Activated CD4-positive, alpha-beta T cell treated with anti-CD3 and anti-CD28 coated beads for 4 hours (primary cell): ENCODE data around the gene PRKAB2.
A peak's percentile ranks its signal among the peaks of the same experiment; 100 is the strongest.
"Not testable (repeated sequence)": the region's sequence is repeated elsewhere in the genome, so short reads cannot be mapped to it uniquely, and the experiment has no call there.

Experiments
- DNase-seq, 2 donors: peaks; one replicate each; pipeline ENCODE4 v3.0.0-alpha.2; 2020

PRKAB2 gene

GRCh38 chr1:147172168-147173016, at the start of gene PRKAB2:
TSS of gene PRKAB2 (minus strand) at chr1:147172470. CDS start at chr1:147172144, 326 bp downstream.
- DNase-seq: peak; percentile 85 to 86

DNA sequence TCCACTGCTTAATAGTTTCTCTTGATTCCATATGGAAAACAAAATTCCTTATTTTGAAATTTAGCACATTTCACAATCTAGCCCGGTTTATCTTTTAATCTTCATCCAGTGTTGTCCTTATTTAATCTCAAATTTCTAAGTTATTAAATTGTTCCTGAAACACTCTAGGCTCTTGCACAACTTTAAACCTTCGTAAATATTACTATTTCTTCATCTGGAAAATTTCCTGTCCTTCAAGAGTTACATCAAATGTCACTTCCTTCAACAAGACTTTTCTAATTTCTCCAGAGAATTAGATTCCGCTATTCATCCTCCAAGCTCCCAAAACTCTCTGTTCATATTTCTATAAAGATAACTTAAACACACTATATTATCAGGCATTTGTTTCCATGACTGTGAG, 46.3 kb upstream of the PRKAB2 start:
- no peak for DNase-seq

- DNase-seq: no peak
These were observed 44.9 kb upstream of the PRKAB2 start for GRCh38 chr1:147217141-147217540.

DNA sequence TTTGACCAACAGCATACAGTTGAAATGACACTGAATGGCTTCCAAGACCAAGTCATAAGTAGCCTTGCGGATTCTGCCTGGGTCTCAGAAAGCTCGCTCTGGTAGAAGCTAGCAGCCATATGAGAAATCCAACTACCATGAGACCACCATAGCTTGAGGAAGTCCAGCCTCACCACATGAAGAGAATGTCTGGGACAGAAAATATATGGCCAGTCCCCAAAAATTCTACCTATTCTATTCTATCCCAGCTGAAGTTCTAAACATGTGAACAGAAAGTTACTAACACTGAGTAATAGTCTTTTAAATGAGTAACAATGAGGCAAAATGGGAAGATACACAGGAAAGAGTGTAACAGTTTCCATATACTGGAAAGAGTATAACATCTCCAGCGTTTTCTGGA, 43.9 kb upstream of the PRKAB2 start:
- DNase-seq: no peak

GRCh38 chr1:147215540-147215916, 43.3 kb upstream of the PRKAB2 start:
- no peak for DNase-seq

DNA sequence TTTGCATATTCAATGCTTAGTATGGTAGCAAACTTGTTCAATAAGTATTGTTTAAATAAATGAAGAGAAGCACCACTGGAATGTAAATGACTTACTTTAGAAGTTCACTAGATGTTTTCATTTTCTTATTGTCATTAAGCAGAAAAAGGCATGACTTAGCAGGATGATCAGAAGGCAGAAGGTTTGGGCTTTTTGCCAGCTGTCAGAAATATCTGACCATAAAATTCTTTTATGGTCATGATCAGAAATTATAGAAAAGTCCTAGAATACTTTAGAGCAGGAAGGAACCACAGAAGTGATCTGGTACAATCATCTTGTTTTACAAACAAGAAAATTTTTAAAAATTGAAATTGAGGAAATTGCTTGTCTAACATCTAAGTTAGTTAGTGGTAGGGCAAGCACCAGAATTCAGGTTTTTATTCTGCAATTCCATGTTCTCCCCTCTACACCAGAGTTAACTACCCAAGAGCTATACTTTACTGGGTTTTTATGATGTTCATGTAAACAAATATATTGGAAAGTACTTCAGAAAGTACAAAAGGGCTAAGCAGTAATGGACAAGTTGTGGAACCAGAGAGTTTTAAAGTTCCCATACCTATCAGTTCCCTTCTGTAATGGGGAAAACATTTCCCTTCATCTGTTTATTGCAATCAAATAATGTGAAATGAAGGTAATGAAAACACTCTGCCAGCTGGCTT, 42.7 kb upstream of the PRKAB2 start:
- no peak for DNase-seq

GRCh38 chr1:147214325-147214724, 42.1 kb upstream of the PRKAB2 start:
- no peak for DNase-seq

DNA sequence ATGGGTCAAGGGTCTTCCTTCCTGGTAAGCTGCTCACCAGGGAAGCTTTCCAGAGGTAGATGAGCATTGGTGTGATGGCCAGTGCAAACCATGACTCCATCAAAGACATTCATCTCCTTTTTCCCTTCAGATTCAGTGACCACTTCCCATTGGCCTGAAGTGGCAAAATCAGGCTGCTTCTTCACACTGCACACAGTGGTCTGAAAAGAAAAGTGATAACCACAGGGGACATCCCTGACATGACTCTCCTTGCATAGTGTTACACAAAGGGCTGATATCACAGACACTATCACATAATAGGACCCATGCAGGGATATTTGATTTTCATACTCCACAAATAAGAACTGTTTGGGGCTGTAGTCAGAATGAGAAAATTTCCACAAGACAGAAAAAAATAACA, 41.0 kb upstream of the PRKAB2 start:
- DNase-seq: no peak

DNA sequence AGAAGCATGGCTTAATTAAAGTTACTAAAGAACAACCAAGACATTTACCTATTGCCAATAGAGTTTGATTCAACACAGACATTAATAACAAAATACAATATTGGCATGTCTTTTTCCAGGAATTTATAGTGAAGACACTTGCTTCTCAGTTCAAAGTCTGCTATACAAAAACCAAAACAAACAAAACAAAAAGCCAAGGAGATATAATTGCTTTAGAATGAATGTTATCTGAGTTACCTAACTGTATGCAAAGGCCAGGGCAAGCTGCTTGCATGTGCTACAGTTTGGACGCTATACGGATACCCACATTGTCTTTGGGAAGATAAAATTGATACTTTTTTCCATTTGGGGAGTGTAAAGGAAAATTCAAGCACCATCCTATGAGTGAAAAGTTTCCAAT, 39.3 kb upstream of the PRKAB2 start:
- DNase-seq: no peak

- DNase-seq: no peak
These were observed 38.7 kb upstream of the PRKAB2 start for GRCh38 chr1:147210987-147211386.

- DNase-seq: no peak
These were observed 37.9 kb upstream of the PRKAB2 start for GRCh38 chr1:147209825-147210821.

DNA sequence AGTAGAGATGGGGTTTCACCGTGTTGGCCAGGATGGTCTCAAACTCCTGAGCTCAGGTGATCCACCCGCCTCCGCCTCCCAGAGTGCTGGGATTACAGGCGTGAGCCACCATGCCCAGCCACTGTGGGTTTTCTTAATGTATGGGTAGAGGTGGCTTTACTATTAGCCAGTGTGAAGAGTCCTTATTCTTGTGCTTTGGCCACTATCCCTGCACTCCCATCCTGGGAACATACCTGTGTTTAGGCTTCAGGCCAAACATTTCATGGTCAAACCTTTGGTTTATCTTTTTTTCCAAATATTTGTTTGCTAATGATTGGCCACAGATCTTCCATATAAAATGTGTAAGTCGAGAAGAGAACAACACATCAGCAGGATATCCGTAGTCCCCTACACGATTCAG, 36.3 kb upstream of the PRKAB2 start:
- no peak for DNase-seq

DNA sequence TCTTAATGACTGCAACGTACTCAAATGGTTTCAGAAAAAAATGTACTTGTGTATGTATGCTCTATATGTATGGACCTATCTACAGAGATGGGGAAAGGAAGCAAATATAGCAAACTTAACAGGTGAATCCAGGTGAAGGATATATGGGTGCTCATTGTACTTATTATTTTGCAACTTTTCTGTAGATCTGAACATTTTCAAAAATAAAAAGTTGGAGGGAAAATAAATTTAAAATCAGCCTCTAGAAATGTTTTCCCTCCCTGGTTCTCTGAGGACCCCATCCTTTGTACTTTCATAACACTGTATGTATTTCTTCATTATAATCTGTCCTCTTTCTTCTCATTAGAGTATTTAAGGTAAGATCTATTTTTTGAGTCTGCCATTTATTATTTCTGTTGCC, 34.9 kb upstream of the PRKAB2 start:
- DNase-seq: no peak

- no peak for DNase-seq
These were observed 31.8 kb upstream of the PRKAB2 start for GRCh38 chr1:147204080-147204479.

DNA sequence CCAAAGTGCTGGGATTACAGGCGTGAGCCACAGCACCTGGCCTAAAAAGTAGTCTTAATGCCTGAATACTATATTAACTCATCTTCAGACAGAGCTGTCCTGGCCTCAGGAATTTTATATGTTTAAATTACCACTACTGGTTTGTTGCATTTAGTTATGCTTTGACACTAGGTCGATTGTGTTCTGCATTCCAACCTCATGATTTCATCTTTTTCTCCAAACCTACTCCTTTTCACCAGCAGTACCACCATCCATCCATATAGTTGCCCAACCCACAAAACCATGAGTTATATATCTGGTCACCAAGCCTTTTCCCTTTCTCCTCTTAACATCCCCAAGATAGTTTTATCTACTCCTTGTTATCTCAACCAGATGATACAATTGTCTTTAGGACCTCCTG, 30.3 kb upstream of the PRKAB2 start:
- no peak for DNase-seq

- no peak for DNase-seq
These were observed 29.5 kb upstream of the PRKAB2 start for GRCh38 chr1:147201786-147202185.

DNA sequence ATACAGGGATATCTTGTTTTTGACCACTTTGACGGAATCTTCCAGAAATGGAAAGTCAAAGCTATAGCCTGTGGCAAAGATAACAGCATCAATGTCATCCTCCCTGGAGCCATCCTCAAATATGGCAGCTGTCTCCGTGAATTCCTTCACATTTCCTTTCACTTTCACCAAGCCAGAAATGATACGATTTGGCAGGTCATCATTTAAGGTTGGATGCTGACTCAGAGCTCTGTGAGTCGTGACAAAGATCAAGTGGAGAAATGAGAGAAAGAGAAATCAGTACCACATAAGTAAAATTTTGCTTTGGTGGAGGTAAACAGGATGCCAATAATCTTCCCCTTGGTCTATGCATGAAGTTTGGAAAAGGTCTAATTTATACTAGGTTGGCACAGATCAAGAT, 29.0 kb upstream of the PRKAB2 start:
- DNase-seq: no peak

DNA sequence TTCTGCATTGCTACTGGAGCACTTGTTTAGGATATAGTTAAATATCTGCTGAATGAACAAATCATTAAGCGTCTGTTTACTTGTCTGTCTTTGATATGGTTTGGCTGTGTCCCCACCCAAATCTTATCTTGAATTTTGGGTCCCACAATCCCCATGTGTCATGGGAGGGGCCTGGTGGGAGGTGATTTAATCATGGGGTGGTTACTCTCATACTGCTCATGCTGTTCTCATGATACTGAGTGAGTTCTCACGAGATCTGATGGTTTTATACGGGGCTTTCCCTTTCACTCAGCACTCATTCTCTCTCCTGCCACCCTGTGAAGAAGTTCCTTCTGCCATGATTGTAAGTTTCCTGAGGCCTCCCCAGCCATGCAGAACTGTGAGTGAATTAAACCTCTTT, 25.1 kb upstream of the PRKAB2 start:
- DNase-seq: not testable (repeated sequence)

DNA sequence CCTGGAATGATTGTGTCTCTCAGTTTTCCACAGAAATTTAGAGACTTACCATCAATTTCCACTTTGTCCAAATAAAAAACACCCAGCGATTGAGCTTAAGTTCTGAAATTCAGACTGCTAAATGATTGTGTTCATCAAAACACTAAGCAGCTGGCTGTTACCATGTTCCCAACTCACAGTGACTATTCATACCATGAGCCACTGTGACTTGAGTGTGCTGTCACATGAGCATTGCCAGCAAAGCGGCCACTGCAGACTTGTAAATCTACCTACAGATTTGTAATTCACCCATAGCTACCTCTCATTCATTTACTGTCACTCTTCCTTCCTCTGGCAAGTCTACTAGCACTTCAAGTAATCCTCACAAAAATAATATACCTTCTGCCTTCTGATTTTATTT, 17.2 kb upstream of the PRKAB2 start:
- DNase-seq: no peak

DNA sequence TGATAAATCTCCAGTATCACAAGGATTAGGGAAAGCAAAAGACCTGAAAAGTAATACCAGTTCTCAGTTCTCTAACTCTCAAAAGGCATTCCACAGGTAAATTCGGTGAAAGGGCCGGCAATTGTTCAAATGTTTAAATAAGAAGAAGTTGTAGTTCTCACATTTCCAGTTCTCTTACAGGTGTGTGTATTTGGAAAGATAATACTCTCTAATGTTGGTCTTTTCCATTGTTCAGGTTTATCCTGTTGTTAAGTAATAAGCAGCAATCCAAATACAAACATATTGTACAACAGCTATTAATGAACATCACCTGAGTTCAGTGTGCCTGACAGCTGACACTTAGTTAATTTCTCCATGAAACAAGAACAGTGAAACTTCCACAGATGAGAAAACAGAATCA, 13.2 kb upstream of the PRKAB2 start:
- DNase-seq: no peak

DNA sequence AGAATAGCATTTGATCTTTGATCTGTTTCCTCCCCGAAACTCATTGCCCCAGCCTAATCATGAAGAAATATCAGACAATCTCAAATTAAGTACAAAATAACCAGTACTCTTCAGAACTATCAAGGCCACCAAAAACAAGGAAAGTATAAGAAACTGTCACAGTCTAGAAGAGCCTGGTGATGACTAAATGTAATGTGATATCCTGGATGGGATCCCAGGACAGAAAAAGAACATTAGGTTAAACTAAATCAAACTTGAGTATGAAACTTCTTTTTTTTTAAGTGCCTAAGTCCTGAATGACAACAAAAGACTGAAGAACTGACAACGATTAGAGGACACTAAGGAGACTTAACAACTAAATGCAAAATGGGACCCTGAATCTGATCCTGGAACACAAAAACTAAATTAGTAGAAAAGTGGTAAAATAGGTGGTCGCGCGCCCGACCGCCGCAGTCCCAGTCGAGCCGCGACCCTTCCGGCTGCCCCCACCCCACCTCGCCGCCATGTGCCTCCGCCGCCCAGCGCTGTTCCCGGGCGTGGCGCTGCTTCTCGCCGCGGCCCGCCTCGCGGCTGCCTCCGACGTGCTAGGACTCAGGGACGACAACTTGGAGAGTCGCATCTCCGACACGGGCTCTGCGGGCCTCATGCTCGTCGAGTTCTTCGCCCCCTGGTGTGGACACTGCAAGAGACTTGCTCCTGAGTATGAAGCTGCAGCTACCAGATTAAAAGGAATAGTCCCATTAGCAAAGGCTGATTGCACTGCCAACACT, 5.5 kb upstream of the PRKAB2 start:
- no peak for DNase-seq

DNA sequence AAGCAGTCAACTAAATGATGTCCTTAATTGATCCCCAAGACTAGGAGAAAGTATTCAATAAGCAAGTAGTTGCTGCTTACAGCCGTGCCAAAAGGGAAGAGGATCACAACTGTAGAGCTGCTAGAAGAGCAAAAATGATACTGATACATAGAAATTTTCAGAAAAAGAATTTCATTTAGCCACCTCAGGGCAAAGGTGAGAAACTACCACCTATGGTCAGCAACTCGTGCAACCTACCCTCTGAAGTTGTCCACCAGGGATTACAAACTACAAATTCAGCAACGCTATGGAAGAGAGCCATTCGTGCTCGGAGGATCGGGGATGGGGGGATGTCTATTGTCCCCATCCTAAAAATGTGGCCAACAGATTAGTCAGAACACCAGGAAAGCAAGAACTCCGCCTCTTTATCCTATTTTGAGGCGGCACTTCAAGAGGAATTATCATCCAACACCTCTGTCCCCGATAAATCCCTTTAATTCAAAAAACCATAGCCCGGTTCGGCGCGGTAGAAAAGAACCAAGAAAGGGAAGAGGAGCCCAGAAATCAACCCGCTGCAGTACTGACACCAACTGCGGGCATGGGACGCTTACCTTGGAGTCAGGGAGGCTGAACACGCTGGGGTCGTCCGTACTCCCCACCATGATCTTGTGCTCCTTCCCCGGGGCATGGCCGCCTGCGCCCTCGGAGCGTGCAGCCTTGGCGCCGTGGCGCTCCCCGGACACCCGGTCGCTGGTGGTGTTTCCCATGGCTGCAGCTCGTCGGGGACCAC, 687 bp downstream of the PRKAB2 start:
- DNase-seq: no peak
